NCI-H1105 treated with DMSO at 0.1 percent for 48 hours (cell line): ENCODE results near the gene TOR1A.

Experiments
- DNase-seq: peaks from one replicate; lab custom pipeline; 2025; lab: John Stamatoyannopoulos, UW

TOR1A gene

DNA sequence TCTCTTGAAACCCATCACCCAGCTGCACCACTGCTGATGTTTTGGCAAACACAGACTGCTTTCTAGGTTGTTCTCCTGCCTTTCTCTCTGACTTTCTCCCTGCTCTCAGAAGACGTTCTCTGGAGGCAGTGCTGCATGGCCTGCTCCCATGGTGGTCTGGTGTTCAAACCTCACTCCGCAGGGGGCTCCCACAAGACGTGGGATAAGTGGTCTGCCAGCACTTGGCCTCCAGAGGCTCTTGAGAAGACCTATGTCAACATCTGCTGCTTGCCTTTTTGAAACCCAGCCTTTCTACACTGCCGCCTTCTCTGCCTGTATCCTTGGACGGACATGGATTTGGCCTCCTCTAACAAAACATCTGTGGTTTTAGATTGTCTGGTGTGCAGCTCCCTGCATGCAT lies 27.9 kb upstream of the TOR1A start:
- DNase-seq = no peak

DNA sequence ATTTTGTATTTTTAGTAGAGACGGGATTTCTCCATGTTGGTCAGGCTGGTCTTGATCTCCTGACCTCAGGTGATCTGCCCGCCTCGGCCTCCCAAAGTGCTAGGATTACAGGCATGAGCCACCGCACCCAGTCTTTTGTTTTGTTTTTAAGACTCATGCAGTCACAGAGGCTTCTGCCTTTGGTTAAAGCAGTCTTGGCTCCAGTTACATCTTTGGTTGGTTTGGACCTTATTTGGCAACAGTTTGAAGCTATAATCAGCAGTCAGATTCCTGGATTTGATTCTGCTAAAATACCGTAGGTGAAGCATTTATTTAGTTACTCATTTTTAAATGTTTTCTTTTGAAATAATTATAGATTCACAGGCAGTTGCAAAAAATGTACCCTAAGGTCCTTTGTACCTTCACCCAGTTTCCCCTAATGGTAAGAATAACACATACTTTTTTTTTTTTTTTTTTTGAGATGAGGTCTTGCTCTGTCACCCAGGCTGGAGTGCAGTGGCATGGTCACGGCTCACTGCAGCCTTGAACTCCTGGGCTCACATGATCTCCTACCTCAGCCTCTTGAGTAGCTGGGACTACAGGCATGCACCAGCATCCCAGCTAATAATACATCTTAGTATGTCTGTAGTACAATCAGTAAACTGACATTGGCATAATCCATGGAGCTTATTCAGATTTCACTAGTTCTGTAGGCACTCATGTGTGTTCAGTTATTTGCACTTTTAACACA lies 27.1 kb upstream of the TOR1A start:
- no peak for DNase-seq

DNA sequence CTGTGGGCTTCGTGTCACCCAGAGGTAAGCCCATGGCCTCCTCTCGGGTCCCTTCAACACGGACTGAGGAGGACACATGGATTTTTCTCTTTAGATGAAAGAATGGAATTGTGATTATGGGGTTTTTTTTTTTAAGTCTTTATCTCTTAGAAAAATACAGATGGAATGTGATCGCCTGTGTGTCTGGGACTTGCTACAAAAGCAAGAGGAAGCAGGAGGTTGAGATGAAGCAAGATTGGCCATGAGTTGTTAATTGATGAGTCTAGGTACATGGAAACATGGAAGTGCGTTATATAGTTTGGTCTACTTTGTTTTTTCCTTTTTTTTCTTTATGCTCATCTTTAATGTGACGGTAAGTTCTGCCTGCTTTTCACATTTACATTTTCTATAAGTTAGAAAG lies 26.0 kb upstream of the TOR1A start:
- no peak for DNase-seq

DNA sequence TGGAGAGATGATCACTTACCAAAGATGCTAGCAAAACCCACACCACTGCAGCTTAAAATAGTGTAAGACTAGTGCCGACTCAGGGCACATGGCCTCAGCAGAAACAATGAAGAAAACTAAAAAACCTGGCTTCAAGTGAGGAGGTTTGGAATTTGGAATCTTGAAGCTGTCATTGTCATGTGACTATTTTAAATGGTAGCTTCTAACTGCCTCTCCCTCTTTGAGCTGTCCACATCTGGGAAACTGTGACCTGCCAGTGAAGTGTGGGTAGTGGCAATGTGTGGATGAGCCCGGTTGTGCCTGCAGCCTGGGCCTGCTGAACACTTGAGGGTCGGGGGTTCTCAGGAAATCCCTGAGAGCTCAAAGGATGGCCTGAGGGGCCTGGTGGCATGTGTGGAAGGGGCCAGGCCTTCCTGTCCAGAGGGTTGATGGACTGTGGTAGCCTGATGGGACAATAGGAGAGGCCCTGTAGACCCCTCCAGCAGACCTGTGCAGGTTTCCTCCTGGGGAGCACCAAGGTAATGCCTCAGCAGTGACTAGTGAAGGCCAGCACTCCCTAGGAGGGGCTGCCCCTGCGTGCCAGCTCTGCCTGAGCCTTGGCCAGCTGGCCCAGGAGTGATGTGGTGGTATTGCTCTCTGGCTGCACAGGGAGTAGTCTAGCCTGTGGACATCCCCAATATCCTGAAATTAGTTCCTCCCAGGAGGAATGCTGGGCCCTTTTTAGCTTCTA lies 24.9 kb upstream of the TOR1A start:
- no peak for DNase-seq

DNA sequence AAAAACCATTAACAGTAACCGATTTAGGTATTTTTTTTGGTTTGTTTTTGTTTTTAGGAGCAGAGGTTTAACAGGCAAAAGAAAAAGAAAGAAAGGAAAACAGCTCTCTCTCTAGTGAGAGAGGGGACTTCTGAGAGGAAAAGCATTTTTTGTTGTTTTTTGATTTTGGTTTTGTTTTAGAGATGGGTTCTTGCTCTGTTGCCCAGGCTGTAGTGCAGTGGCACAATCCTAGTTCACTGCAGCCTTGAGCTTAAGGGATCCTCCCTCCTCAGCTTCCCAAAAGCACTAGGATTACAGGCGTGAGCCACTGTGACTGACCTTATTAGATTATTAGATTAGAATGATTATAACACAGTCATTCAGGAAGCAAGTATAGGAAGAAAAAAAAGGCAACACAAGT lies 21.4 kb upstream of the TOR1A start:
- no peak for DNase-seq

DNA sequence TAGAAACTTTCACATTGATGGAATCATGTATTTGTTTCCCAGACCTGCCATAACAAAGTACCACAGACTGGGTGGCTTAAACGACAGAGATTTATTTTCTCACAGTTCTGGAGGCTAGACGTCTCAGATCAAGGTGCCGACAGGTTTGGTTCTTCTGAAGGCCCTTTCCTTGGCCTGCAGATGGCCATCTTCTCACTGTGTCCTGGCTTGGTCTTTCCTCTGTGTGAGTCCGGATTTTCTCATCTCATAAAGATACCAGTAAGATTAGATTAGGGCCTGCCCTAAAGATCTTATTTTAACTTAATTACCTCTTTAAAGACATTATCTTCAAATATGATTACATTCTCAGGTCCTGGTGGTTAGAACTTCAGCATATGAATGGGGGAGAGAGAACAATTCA lies 17.1 kb upstream of the TOR1A start:
- no peak for DNase-seq

DNA sequence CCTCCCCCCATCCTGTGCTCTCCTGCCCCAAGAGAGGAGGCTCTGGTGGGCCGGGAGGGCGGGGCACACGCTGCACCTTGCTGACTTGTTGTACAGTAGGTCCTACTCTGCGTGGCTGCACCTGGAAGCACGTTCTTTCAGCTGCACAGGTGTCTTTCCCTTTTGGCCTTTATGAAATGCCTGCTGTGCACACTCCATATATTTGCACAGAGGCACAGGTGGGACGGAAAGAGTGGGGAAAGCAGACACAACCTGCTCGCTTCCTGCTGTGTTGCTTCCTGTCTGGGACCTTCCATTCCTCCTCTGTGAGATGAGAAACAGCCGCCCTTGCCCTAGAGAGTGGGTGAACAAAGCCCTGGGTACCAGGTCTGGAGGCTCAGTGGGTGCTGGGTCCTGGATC lies 16.1 kb upstream of the TOR1A start:
- DNase-seq = no peak

DNA sequence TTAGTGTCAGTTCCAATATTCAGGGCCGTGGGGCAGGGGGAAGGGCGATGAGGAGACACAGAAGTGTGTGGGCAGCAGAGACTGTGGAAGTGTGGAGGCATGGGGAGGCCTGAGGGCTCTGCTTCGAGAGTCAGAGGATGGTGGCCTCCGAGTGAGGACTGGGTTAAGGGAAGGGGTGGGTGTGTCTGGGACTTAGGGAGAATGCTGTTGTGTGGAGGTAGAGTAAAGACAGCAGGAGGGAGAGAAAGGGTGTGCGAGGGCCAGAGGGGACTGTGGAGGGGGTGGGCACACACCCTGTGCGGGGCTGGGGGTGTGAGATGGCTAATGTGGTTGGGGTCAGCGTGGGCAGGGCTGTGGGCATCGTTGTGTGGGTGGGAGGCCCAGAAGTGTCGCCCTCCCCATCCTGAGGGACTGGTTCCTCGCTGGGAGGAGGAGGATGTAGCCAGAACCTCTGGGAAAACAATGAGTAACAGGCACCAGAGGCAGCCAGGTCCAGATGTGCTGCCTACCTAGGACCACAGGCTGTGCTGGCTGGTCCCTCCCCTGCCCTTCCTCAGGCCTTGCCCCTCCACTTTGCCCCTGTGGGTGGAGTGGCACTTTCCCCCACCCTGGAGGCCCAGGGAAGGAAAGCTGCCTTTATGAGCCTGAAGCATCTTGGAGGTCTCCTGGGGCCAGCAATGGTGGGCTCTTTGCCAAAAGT lies 15.5 kb upstream of the TOR1A start:
- DNase-seq = no peak

DNA sequence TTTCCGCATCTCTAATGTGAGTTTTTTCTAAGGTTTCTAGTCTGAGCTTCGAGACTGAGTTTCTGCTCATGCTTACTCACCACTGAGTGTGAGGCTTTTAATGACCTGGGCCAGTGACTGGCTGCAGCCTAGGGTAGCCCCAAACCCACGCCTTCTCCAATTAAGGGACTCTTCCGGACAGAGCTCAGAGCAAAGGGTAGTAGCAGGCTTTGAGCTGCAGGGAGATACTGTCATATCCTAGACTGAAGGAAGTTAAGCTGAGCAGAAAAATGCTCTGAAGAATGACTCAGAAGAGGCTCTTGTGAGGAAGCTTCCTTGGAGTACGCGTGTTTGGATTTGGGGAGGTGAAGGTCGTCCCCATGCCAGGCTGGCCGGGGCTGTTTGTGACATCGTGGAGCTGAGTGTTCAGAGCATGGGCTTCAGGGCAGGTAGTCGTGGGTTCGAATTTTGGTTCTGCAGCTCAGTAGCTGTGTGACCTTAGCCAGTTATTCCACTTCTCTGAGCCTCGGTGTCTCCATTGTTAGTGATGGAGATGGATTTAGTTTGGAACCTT lies 14.8 kb upstream of the TOR1A start:
- no peak for DNase-seq

DNA sequence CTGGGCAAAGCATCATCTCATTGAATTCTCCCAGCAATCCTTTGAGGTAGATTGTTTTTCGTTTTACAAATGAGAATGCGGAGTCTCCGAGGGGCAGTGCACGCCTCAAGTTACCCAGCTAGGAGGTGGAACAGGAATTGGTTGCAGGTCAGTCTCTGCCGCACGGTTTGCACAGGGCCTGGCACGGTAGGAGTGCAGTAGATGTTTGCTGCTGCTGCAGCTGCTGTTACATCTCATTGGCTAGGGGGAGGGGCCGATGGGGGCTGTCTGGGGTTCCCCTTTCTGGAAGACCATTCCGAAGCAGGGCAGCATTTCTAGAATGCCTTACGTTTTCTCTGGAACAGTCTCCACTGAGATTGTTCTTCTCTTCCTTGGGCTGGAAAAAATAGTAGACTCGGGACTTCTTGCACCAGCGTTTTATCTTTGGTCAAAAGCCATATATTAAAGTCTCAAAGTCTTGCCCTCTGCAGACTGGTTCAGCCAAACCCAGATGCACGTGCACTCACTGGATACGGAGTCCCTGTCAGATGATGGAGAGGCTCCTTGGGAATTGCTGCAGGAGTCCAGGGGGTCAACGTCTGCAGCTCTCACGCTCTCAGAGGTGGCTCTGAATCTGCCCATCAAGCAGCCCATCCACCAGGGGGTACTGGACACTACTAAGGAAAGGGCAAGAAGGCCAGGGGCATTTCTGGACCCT lies 12.5 kb upstream of the TOR1A start:
- no peak for DNase-seq

DNA sequence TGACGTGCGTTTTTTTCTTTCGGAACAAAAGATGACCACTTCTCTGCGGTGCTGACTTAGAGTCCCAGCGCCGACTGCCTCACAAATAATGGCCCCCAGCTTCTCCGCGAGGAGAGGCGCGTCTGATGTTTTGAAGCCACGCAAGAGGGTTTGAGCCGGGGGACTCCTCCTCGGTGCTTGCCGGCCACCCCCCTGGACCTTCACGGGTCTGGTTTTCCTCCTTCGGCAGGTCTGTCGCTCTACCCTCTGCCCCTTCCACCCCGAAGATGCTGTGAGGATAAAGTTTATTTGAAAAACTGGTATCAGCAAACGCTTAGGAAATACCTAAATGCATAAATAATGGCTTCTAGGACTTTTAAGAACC lies 11.9 kb upstream of the TOR1A start:
- DNase-seq = no peak

DNA sequence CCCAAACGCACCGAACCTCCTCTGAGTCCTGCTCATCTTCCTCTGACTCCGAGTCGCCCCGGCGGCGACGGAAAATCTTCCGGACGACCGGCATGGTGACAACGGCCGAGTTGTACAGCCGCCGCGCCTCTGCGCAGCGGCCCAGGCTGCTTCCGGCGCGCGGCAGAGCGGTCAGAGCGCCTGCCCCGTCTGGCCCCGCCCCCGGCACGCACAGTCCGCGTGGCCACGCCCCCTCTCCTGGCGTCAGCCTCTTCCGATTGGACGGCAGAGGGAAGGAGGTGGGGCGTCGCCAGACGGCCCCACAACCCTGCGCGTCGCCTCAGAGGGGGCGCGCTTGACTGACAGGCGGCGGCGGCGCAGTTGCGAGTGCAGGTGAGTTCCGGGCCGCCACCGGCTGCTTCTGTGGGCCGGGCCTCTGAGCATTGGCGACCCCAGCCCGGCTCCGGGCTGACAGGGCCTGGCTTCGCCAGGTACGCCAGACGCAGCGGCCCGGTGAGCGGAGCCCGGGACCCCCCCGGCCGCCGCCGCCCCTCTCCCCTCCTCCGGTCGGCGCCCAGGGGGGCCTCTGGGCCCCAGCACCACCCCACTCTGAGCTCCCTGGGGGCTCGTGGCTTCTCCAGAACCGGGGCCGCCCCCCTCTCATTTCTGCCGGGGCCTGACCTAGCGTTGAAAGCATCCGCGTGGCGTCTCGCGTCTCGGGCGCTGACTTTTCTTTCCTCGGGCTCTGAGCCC lies 11.4 kb upstream of the TOR1A start, which contains the start of the genes C9orf78 and USP20:
C9orf78 (minus strand) TSS at position 148 of the 732 bp plus-strand sequence; CDS start at position 94, 54 bp downstream.
USP20 (plus strand) TSS at position 331 of the 732 bp plus-strand sequence. CDS start 17,098 bp downstream, outside the sequence.
- peak; percentile 95 for DNase-seq

DNA sequence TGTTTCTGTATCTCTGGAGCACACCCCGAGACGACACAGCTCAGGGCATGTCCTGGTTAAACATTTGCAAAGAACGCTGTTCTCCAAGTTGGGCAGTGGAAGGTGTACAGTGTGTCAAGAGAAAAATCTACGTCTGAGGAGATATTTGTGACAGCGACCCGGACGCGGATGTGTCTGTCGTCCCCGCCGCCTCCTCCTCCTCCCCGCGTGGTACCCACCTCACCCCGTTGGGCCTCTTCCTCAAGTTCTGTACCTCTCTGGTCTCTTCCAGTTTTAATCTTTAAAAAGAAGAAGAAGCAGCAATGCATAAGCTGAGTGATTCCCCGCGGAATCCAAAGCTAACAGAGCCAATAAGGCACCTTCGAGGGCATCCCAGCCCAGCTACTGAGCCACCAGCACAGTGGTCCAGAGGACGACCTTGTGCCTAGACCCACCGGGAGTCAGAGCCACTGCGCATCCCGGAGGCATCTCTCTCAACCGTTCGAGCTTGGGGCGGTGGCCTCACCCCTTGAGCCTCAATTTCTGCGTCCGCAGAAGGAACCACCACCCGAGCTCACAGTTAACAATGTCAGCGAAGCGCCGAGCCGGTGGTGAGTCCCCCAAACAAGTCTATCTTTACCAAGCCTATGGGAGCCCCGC lies 10.7 kb upstream of the TOR1A start:
- no peak for DNase-seq

DNA sequence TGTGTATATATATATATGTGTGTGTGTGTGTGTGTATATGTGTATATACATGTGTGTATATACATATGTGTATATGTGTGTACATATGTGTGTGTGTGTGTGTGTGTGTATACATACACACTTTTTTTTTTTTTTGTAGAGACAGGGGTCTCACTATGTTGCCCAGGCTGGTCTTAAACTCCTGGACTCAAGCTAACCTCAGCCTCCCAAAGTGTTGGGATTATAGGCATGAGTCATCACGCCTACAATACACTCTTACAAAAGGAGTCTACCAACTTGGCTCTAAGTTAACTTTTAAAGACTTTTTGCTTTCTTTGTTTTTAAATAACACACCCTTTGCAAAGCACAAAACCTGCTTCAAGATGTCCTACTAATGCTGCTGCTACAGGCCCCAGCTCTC lies 9.0 kb upstream of the TOR1A start:
- no peak for DNase-seq

DNA sequence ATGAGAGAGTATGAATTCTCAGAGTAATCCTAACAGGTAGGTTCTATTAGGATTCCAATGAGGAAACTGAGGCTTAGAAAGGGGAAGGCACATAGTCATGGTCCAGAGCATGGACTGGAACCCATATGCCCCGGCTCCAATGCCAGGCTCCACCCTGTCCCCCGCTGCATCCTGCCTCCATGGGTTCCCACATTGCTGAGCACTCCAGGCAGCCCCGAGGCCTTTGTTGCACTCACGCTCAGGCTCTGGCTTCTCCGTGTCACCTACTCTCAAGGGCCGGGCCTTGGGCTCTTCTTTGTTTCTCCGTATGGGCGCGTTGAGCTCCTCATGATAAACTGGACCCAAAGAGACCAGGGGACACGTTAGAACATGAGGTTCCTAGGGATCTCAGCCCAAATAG lies 5.0 kb upstream of the TOR1A start:
- DNase-seq = no peak

DNA sequence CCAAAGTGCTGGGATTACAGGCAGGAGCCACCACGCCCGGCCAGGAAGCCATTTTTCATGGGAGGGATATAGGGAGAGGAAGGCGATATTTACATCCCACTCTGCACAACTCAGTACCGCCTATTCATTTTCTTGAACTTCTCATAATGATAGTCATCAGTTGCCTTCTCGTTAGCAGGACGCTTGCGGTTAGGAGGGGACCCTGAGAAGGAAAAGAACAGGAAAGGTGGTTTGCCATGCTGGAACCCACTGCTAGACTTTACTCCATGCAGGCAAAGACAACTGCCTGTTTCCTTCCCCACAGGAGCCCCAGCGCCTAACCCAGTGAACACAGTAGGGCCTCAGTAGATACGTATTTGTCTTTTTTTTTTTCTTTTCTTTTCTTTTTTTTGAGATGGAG lies 4.1 kb upstream of the TOR1A start:
- DNase-seq = no peak

DNA sequence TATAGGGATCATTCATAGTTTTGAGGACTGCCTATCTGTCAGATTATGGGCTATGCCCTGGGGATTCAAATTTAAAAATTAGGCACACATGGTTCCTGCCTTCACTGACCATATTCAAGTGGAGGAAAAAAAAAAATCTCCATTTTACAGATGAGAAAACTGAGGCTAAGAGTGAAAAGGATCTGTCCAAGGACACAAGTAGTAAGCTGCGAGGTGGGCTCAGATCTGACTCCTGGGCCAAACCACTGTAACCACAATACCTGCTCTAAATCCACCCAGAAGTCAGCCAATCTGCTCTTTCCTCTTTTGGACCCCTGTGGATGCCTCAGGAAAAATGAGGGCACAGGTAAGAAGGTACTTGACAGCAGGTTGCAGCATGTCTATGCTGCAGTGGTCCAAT lies 2.8 kb upstream of the TOR1A start:
- no peak for DNase-seq

DNA sequence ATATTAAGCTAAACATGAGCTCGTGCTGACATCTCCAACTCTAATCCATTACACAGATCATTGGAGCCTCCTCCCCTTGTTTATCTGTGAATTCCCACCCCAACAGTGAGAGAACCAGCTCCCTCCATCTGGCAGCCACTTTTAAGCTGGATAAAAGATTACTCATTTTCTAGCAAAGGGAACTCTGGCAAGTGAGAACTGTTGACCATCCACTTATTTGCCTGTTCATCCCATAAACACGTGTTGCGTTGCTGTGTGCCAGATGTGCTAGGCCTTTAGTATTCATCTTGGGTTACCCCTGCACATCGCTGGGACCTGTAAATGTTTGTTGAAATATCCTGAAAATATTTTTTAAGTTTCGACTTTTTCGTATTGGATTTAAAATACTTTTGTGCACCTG lies 2.4 kb upstream of the TOR1A start:
- DNase-seq = no peak

DNA sequence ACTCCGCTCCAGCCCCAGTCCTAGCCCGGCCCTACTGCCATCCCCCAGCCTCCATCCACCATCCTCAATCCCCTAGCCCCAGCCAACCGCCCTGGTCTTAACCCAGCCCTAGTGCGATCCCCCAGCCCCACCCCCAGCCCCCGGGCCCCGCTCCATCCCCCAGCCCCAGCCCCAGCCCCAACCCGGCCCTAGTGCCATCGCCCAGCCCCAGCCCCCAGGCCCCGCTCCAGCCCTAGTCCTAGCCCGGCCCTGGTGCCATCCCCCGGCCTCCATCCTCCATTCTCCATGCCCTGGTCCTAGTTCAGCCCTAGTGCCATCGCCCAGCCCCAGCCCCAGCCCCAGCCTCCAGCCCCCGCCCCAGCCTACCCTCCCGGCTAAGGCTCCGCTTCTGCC lies 398 bp downstream of the TOR1A start:
- no peak for DNase-seq

DNA sequence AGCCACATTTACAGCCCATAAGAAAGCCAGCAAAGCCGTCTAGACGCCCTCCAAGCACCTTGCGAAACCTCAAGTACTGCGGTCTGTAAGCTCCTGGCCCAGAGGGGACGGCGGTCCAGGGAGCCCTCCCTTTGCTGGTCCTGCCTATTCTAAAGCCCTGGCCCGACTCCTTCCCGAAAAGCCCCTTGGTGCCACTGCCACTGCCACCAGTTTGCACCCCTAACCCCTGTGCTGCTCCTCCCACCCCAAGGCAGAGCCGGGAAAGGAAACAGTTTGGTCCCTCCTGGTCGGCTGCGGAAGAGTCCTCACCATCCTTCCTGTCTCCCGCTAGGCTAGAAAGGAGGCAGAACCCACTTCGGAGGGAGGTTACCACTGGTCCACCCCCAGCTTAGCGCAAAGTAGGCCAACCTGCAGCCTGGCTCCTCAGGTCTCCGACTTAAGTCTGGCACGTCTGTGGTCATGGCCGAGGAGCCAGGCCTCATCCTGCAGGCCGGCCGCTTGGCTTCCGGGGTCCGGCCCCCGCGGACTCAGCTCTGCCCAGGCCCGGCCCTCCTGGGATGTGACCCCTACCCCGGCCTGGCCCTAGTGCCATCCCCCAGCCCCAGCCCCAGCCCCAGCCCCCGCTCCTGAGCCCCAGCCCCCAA lies 916 bp downstream of the TOR1A start:
- no peak for DNase-seq
